Colonic mucosa (tissue), 4 donors: ENCODE data around the gene BCAS3. TPM values are rescaled to one million over a fixed set of nuclear protein-coding genes. Genes with fewer than 3 reads are reported as not detected.

Experiments used
- DNase-seq: peaks from one replicate; pipeline ENCODE4 v3.0.0-alpha.2; 2020
- H3K27ac ChIP-seq: fragments of 200-600 bp; one replicate; pipeline ENCODE4 v1.8.0; 2021
- H3K27me3 ChIP-seq: fragments of 200-600 bp; one replicate; pipeline ENCODE4 v1.8.0; 2021
- H3K36me3 ChIP-seq: fragments of 200-600 bp; one replicate; pipeline ENCODE4 v1.8.0; 2021
- H3K4me1 ChIP-seq: fragments of 200-600 bp; one replicate; pipeline ENCODE4 v1.8.0; 2021; ENCODE audit warnings: mild to moderate bottlenecking
- H3K4me3 ChIP-seq: fragments of 200-600 bp; one replicate; pipeline ENCODE4 v1.8.0; 2021
- H3K9ac ChIP-seq, 2 donors: one replicate each; pipeline ENCODE4 v1.7.0; 2013; ENCODE audit warnings: control low read depth in 2 of 2, low read depth in 2 of 2, low read length in 2 of 2
- H3K9me3 ChIP-seq: fragments of 200-600 bp; one replicate; pipeline ENCODE4 v1.8.0; 2021
- CTCF ChIP-seq: fragments of 200-600 bp; IDR thresholded peaks from one replicate; pipeline ENCODE4 v1.8.0; 2022; ENCODE audit warnings: antibody characterized with exemption, mild to moderate bottlenecking
- intact Hi-C: fragments of 100-400 bp; cut with DNase I; formaldehyde crosslinking; loops from one replicate; pipeline ENCODE4 v1.14.1; 2022
- total RNA-seq, 2 donors: library from RNA; stranded (reverse); fragmentation: NEBNext Ultra II Directional in 1 of 2; extraction: Animal tissue kit (Norgen Biotek cat#: 25700) in 1 of 2; gene quantifications; one replicate each; pipeline ENCODE4 v1.2.1, GENCODE V29; 2021
- donor health status: healthy.
- donor health status: DM: no; HTN: no; CAD: no.
- donor health status: DM: no; HTN: no; CAD: no.

BCAS3 gene
- total RNA-seq, 2 donors from 2014 or later, result 11.0 to 17.8 TPM

- intact Hi-C loops, result no loop called here
Observed at GRCh38 chr17:61232871-61233270, 555.2 kb downstream of the BCAS3 start.

GRCh38 chr17:61233991-61234750 is 556.5 kb downstream of the BCAS3 start:
- no peak overlapping the region for H3K4me3 ChIP-seq
- H3K4me1 ChIP-seq, result no peaks in the 10 kb centered on the region
- TF ChIP-seq CTCF, result no peak

More at GRCh38 chr17:61232871-61233270, 555.2 kb downstream of the BCAS3 start:
- DNase-seq, result no peak
- Histone ChIP-seq H3K27me3 (no peaks in the 10 kb centered on the region), H3K27ac (no peak overlapping the region), H3K36me3 (no peaks in the 10 kb centered on the region), H3K4me3 (no peak overlapping the region), H3K4me1 (no peaks in the 10 kb centered on the region), H3K9me3 (no peaks in the 10 kb centered on the region), H3K9ac (no peak overlapping the region)
- TF ChIP-seq CTCF, result no peak

DNA sequence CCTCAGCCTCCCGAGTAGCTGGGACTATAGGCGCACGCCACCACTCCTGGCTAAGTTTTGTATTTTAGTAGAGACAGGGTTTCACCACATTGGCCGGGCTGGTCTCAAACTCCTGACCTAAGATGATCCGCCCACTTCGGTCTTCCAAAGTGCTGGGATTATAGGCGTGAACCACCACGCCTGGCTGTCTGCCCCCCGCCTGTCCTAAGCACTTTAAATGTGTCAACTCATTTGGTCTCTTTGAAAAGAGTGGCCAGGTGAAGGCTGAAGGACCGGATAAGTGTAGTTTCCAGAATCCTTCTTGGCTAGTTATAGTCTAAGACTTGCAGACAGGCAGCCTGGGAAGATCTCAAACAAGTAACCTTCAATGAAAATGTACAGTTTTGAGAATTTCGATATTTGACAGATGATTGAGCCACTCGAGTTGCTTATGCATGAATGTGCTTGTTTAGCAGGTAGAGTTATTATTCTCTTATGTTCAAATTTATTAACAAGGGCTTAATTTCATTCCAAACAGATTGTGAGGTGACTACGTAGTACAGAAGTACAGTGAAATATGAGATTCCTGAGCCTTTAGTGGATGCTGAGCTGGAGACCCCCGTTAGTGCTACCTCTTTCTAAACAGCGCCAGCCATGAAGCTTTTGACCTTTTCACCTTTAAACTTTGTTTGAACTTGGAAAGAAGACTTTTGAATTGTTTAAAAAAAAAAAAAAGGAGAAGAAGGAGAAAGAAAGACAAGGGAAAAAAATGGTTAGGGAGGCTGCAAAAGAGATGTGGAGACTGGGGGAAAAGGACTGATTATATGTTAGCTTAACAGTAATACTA is 557.6 kb downstream of the BCAS3 start:
- H3K36me3 ChIP-seq, result no peaks in the 10 kb centered on the region
- H3K4me1 ChIP-seq, result no peaks in the 10 kb centered on the region
- no peaks in the 10 kb centered on the region for H3K9me3 ChIP-seq
- intact Hi-C loops, result no loop called here
- H3K27ac ChIP-seq, result no peak overlapping the region
- DNase-seq, result no peak
- no peaks in the 10 kb centered on the region for H3K27me3 ChIP-seq
- H3K4me3 ChIP-seq, result no peak overlapping the region
- H3K9ac ChIP-seq, result no peak overlapping the region
- TF ChIP-seq CTCF, result no peak

More at GRCh38 chr17:61233991-61234750, 556.5 kb downstream of the BCAS3 start:
- no peak overlapping the region for H3K9ac ChIP-seq
- no peaks in the 10 kb centered on the region for H3K36me3 ChIP-seq
- no peak overlapping the region for H3K27ac ChIP-seq
- DNase-seq, result no peak
- intact Hi-C loops, result no loop called here
- no peaks in the 10 kb centered on the region for H3K9me3 ChIP-seq
- H3K27me3 ChIP-seq, result no peaks in the 10 kb centered on the region

DNA sequence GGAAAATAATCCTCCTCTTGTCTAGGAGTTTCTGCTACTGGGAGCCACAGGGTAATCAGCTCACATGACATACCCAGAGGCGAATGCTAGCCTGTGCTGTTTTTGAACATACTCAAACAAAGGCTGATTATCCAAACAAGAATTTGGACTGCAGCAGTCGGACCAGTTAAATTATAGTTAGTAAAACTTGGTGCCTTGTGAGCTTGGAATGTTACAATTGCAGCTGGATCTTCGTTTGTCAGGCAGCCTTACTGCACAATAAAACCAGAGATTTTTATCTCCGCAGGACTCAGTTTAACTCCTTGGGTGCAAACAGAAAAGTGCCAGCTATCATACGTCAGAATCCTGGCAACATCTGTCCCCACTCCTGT is 558.2 kb downstream of the BCAS3 start:
- no peak overlapping the region for H3K4me3 ChIP-seq
- no peaks in the 10 kb centered on the region for H3K4me1 ChIP-seq
- no peak overlapping the region for H3K27ac ChIP-seq
- no peaks in the 10 kb centered on the region for H3K27me3 ChIP-seq
- no peak for DNase-seq
- intact Hi-C loops, result no loop called here
- no peak overlapping the region for H3K9ac ChIP-seq
- no peaks in the 10 kb centered on the region for H3K9me3 ChIP-seq
- no peak for TF ChIP-seq CTCF
- no peaks in the 10 kb centered on the region for H3K36me3 ChIP-seq

DNA sequence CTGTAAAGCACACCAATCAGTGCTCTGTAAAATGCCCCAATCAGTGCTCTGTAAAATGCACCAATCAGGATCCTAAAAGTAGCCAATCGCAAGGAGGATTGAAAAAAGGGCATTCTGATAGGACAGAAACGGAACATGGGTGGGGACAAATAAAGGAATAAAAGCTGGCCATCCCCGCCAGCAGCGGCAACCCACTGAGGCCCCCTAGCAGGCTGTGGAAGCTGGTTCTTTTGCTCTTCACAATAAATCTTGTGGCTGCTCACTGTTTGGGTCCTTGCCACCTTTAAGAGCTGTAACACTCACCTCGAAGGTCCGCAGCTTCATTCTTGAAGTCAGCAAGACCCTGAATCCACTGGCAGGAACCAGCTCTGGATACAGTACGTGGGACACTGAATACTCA is 559.6 kb downstream of the BCAS3 start:
- Histone ChIP-seq H3K9me3 (no peaks in the 10 kb centered on the region), H3K36me3 (no peaks in the 10 kb centered on the region), H3K4me1 (no peaks in the 10 kb centered on the region), H3K27ac (no peak overlapping the region), H3K9ac (no peak overlapping the region), H3K27me3 (no peaks in the 10 kb centered on the region), H3K4me3 (no peak overlapping the region)
- TF ChIP-seq CTCF, result no peak
- intact Hi-C loops, result no loop called here
- no peak for DNase-seq
